Measurements from ENCODE around the gene NOL11. TPM values are rescaled to one million over a fixed set of nuclear protein-coding genes. Genes with fewer than 3 reads are reported as not detected.

Gene NOL11
- 61.5 to 67.0 TPM (median 66.4 TPM) in 3 replicates for total RNA-seq (2021)
- Bru-seq, nascent RNA = percentile 91 among the genes with signal in this experiment
- long read RNA-seq, experiment 1, transcript NOL11-201 (18 exons, 2,947 nt) = major isoform, 391 of 440 reads
- long read RNA-seq, experiment 1, partial matches to known transcripts = 27 of 440 reads
- long read RNA-seq, experiment 1, other reads (novel, unspliced or antisense) = 22 of 440 reads
- long read RNA-seq, experiment 2, transcript NOL11-201 (18 exons, 2,947 nt) = major isoform, 52 of 108 reads
- long read RNA-seq, experiment 2, partial matches to known transcripts = 35 of 108 reads
- long read RNA-seq, experiment 2, other reads (novel, unspliced or antisense) = 19 of 108 reads
- long read RNA-seq, experiment 3, transcript NOL11-201 (18 exons, 2,947 nt) = major isoform, 391 of 435 reads
- long read RNA-seq, experiment 3, partial matches to known transcripts = 18 of 435 reads
- long read RNA-seq, experiment 3, other reads (novel, unspliced or antisense) = 26 of 435 reads

GRCh38 chr17:67717624-67718324 is at the start of gene NOL11:
NOL11 (plus strand) TSS chr17:67717936; CDS start chr17:67717948, 12 bp downstream.
- POLR2A ChIA-PET = interaction anchor here (0.6 to 2.0 kb wide), 3 partner anchors 11 to 303 kb away, joined by 3 to 9 read pairs (median 5); no protein-coding TSS in a partner anchor
- H3K27ac Mint-ChIP-seq = peak within 1 kb of the TSS; percentile 100
- CTCF ChIA-PET = interaction anchor here (0.5 to 1.5 kb wide), 13 partner anchors 12 to 353 kb away, joined by 3 to 6 read pairs (median 4); partner anchors contain the start of gene BPTF
- peaks cover 11% of the 10 kb centered on the region for H3K4me1 Mint-ChIP-seq
- peak within 1 kb of the TSS; percentile 100 for H3K4me3 Mint-ChIP-seq
- peaks cover 30% of the 10 kb centered on the region for H3K36me3 Mint-ChIP-seq
- no peaks in the 10 kb centered on the region for H3K27me3 Mint-ChIP-seq (ENCODE audit: low read depth)
- peak; percentile 99 for DNase-seq (ENCODE audit: low spot score)
- ATAC-seq = peak; percentile 97
- peaks cover 7% of the 10 kb centered on the region for H3K9me3 Mint-ChIP-seq
- no peak for TF ChIP-seq OVOL2 (CRISPR knock-in tag; IDR thresholded peaks at IDR 0.05; ENCODE audit: borderline replicate concordance)
- no peak for TF ChIP-seq ZNF219 (CRISPR knock-in tag; IDR thresholded peaks at IDR 0.05; ENCODE audit: borderline replicate concordance)
- TF ChIP-seq NR1H2 (CRISPR knock-in tag; IDR thresholded peaks at IDR 0.05) = no peak
- TF ChIP-seq FOXP1 (CRISPR knock-in tag; IDR thresholded peaks at IDR 0.05; ENCODE audit: borderline replicate concordance) = peak; percentile 65; the same call in 1 of the 2 replicates
- no peak for TF ChIP-seq RORB (CRISPR knock-in tag; IDR thresholded peaks at IDR 0.05)
- TF ChIP-seq NR2C2 (CRISPR knock-in tag; IDR thresholded peaks at IDR 0.05) = no peak
- 0 out of 2 replicates have a peak, but pooled peaks have one; percentile 41 for TF ChIP-seq TEAD4 (CRISPR knock-in tag; IDR thresholded peaks at IDR 0.05)
- no peak for TF ChIP-seq HMGA2 (CRISPR knock-in tag; IDR thresholded peaks at IDR 0.05)
- no peak for TF ChIP-seq ZNF396 (CRISPR knock-in tag; IDR thresholded peaks at IDR 0.05; ENCODE audit: borderline replicate concordance)
- TF ChIP-seq CREM (CRISPR knock-in tag; IDR thresholded peaks at IDR 0.05) = peak; percentile 75
- TF ChIP-seq, protein P1, sequence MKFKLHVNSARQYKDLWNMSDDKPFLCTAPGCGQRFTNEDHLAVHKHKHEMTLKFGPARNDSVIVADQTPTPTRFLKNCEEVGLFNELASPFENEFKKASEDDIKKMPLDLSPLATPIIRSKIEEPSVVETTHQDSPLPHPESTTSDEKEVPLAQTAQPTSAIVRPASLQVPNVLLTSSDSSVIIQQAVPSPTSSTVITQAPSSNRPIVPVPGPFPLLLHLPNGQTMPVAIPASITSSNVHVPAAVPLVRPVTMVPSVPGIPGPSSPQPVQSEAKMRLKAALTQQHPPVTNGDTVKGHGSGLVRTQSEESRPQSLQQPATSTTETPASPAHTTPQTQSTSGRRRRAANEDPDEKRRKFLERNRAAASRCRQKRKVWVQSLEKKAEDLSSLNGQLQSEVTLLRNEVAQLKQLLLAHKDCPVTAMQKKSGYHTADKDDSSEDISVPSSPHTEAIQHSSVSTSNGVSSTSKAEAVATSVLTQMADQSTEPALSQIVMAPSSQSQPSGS (CRISPR knock-in tag; IDR thresholded peaks at IDR 0.05; ENCODE audit: borderline replicate concordance, low read depth) = no peak
- 0 out of 2 replicates have a peak, but pooled peaks have one; percentile 83 for TF ChIP-seq ZBTB21 (CRISPR knock-in tag; IDR thresholded peaks at IDR 0.05; ENCODE audit: borderline replicate concordance)
- no peak for TF ChIP-seq SOX15 (CRISPR knock-in tag; IDR thresholded peaks at IDR 0.05)
- peak; percentile 93 for TF ChIP-seq TEAD1 (CRISPR knock-in tag; IDR thresholded peaks at IDR 0.05)
- TF ChIP-seq SP1 (CRISPR knock-in tag; conservative IDR thresholded peaks at IDR 0.05) = peak; percentile 93
- TF ChIP-seq ETV6 (CRISPR knock-in tag; IDR thresholded peaks at IDR 0.05) = peak; percentile 90; the same call in 1 of the 2 replicates
- no peak; the same call in 1 of the 2 replicates for TF ChIP-seq ZNF416 (CRISPR knock-in tag; IDR thresholded peaks at IDR 0.05)
- TF ChIP-seq, protein P2, sequence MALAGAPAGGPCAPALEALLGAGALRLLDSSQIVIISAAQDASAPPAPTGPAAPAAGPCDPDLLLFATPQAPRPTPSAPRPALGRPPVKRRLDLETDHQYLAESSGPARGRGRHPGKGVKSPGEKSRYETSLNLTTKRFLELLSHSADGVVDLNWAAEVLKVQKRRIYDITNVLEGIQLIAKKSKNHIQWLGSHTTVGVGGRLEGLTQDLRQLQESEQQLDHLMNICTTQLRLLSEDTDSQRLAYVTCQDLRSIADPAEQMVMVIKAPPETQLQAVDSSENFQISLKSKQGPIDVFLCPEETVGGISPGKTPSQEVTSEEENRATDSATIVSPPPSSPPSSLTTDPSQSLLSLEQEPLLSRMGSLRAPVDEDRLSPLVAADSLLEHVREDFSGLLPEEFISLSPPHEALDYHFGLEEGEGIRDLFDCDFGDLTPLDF (CRISPR knock-in tag; IDR thresholded peaks at IDR 0.05) = no peak
- no peak for TF ChIP-seq EMX1 (CRISPR knock-in tag; IDR thresholded peaks at IDR 0.05)
- TF ChIP-seq, protein P3, sequence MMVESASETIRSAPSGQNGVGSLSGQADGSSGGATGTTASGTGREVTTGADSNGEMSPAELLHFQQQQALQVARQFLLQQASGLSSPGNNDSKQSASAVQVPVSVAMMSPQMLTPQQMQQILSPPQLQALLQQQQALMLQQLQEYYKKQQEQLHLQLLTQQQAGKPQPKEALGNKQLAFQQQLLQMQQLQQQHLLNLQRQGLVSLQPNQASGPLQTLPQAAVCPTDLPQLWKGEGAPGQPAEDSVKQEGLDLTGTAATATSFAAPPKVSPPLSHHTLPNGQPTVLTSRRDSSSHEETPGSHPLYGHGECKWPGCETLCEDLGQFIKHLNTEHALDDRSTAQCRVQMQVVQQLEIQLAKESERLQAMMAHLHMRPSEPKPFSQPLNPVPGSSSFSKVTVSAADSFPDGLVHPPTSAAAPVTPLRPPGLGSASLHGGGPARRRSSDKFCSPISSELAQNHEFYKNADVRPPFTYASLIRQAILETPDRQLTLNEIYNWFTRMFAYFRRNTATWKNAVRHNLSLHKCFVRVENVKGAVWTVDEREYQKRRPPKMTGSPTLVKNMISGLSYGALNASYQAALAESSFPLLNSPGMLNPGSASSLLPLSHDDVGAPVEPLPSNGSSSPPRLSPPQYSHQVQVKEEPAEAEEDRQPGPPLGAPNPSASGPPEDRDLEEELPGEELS (CRISPR knock-in tag; IDR thresholded peaks at IDR 0.05) = no peak
- no peak; the same call in 1 of the 2 replicates for TF ChIP-seq ZNF232 (CRISPR knock-in tag; IDR thresholded peaks at IDR 0.05)
- peak; percentile 12; the same call in 1 of the 2 replicates for TF ChIP-seq NFE2L1 (CRISPR knock-in tag; IDR thresholded peaks at IDR 0.05)
- TF ChIP-seq, protein P4, sequence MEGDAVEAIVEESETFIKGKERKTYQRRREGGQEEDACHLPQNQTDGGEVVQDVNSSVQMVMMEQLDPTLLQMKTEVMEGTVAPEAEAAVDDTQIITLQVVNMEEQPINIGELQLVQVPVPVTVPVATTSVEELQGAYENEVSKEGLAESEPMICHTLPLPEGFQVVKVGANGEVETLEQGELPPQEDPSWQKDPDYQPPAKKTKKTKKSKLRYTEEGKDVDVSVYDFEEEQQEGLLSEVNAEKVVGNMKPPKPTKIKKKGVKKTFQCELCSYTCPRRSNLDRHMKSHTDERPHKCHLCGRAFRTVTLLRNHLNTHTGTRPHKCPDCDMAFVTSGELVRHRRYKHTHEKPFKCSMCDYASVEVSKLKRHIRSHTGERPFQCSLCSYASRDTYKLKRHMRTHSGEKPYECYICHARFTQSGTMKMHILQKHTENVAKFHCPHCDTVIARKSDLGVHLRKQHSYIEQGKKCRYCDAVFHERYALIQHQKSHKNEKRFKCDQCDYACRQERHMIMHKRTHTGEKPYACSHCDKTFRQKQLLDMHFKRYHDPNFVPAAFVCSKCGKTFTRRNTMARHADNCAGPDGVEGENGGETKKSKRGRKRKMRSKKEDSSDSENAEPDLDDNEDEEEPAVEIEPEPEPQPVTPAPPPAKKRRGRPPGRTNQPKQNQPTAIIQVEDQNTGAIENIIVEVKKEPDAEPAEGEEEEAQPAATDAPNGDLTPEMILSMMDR (IDR thresholded peaks at IDR 0.05) = peak; percentile 43; the same call in 1 of the 2 replicates
- TF ChIP-seq ZMAT4 (CRISPR knock-in tag; IDR thresholded peaks at IDR 0.05) = no peak
- peak; percentile 89 for TF ChIP-seq MAX (CRISPR knock-in tag; IDR thresholded peaks at IDR 0.05)
- TF ChIP-seq ELF4 (CRISPR knock-in tag; IDR thresholded peaks at IDR 0.05; ENCODE audit: low read depth) = no peak
- TF ChIP-seq HMGXB4 (CRISPR knock-in tag; IDR thresholded peaks at IDR 0.05) = no peak
- peak; percentile 70; the same call in 1 of the 2 replicates for TF ChIP-seq CBFB (CRISPR knock-in tag; IDR thresholded peaks at IDR 0.05; ENCODE audit: low read depth)

All from WTC11 (cell line).